GM23338 (cell line): ENCODE measurements around the gene NEXMIF. TPM values are rescaled to one million over a fixed set of nuclear protein-coding genes. Genes with fewer than 3 reads are reported as not detected.

ENCODE experiments used
- ATAC-seq: fragments of 200-7000 bp; cut with Tn5 transposase; 3 replicates; pipeline ENCODE4 v1.9.1; 2020
- DNase-seq: peaks from one replicate; pipeline ENCODE4 v3.0.0-alpha.2; 2015; ENCODE audit warnings: low spot score
- H2AFZ ChIP-seq: fragments of 200-600 bp; sonication (generic); 2 replicates; pipeline ENCODE4 v1.8.0; 2016; ENCODE audit warnings: antibody characterized with exemption, mild to moderate bottlenecking, moderate library complexity
- H3F3A ChIP-seq: fragments of 200-600 bp; sonication (generic); replicated peaks from 2 replicates; pipeline ENCODE4 v1.8.0; 2017; ENCODE audit warnings: antibody characterized with exemption, mixed run types, low read depth
- H3K27ac ChIP-seq: fragments of 200-600 bp; sonication (generic); 2 replicates; pipeline ENCODE4 v1.6.1; 2016; ENCODE audit warnings: low read depth
- H3K27me3 ChIP-seq: fragments of 200-600 bp; sonication (generic); 2 replicates; pipeline ENCODE4 v1.8.0; 2016; ENCODE audit warnings: mild to moderate bottlenecking, mixed run types, moderate library complexity; ENCODE audit not compliant: insufficient read depth
- H3K36me3 ChIP-seq: fragments of 200-600 bp; sonication (generic); 2 replicates; pipeline ENCODE4 v1.8.0; 2016; ENCODE audit warnings: mild to moderate bottlenecking; ENCODE audit not compliant: insufficient read depth
- H3K4me1 ChIP-seq: fragments of 200-600 bp; sonication (generic); 2 replicates; pipeline ENCODE4 v1.8.0; 2016; ENCODE audit warnings: mild to moderate bottlenecking, moderate library complexity; ENCODE audit not compliant: insufficient read depth
- H3K4me2 ChIP-seq: fragments of 200-600 bp; sonication (generic); 2 replicates; pipeline ENCODE4 v1.7.1; 2017; ENCODE audit warnings: mixed run types
- H3K4me3 ChIP-seq: fragments of 200-600 bp; sonication (generic); 2 replicates; pipeline ENCODE4 v1.6.1; 2016; ENCODE audit warnings: mixed run types
- H3K79me2 ChIP-seq: fragments of 200-600 bp; sonication (generic); replicated peaks from 2 replicates; pipeline ENCODE4 v1.8.0; 2017; ENCODE audit warnings: mild to moderate bottlenecking; ENCODE audit not compliant: insufficient read depth
- H3K9me2 ChIP-seq: fragments of 200-600 bp; sonication (generic); 2 replicates; pipeline ENCODE4 v1.8.0; 2017; ENCODE audit not compliant: insufficient read depth
- H4K20me1 ChIP-seq: fragments of 200-600 bp; sonication (generic); replicated peaks from 2 replicates; pipeline ENCODE4 v1.8.0; 2017; ENCODE audit warnings: mild to moderate bottlenecking; ENCODE audit not compliant: insufficient read depth
- H3K27ac Mint-ChIP-seq: 2 replicates; pipeline ENCODE4 v1.8.0; 2020; ENCODE audit warnings: inconsistent platforms, mild to moderate bottlenecking, moderate library complexity, mixed read lengths
- H3K27me3 Mint-ChIP-seq: 3 replicates; pipeline ENCODE4 v1.8.0; 2022; ENCODE audit warnings: low read depth, mild to moderate bottlenecking, moderate library complexity, mixed read lengths, inconsistent platforms; ENCODE audit not compliant: insufficient read depth, poor library complexity
- H3K36me3 Mint-ChIP-seq: 3 replicates; pipeline ENCODE4 v1.8.0; 2021; ENCODE audit warnings: low read depth, mild to moderate bottlenecking, inconsistent platforms, moderate library complexity, mixed read lengths
- H3K4me1 Mint-ChIP-seq: 3 replicates; pipeline ENCODE4 v1.8.0; 2020; ENCODE audit warnings: mild to moderate bottlenecking, inconsistent platforms, mixed read lengths
- H3K4me3 Mint-ChIP-seq: 3 replicates; pipeline ENCODE4 v1.8.0; 2021; ENCODE audit warnings: moderate library complexity, mild to moderate bottlenecking, inconsistent platforms, mixed read lengths
- H3K9me3 Mint-ChIP-seq: 3 replicates; pipeline ENCODE4 v1.8.0; 2020; ENCODE audit warnings: moderate library complexity, mild to moderate bottlenecking, inconsistent platforms, mixed read lengths
- CREB1 ChIP-seq: fragments of 250-450 bp; sonication (Bioruptor Pico); IDR thresholded peaks from 2 replicates; pipeline ENCODE4 v1.5.0; 2020; ENCODE audit warnings: low read depth, mild to moderate bottlenecking, moderate library complexity
- ETS1 ChIP-seq: IDR thresholded peaks from 2 replicates; pipeline ENCODE4 v1.6.1; 2016; ENCODE audit warnings: antibody characterized with exemption
- EZH2phosphoT487 ChIP-seq: fragments of 200-600 bp; sonication (generic); IDR thresholded peaks from one replicate; pipeline ENCODE4 v1.8.1; 2018; ENCODE audit warnings: antibody characterized with exemption; ENCODE audit not compliant: unreplicated experiment
- JUNB ChIP-seq: IDR thresholded peaks from one replicate; pipeline ENCODE4 v1.6.1; 2016; ENCODE audit warnings: antibody characterized with exemption; ENCODE audit not compliant: unreplicated experiment
- NANOG ChIP-seq: IDR thresholded peaks from 2 replicates; pipeline ENCODE4 v1.6.1; 2016; ENCODE audit warnings: antibody characterized with exemption, borderline replicate concordance
- POLR2AphosphoS5 ChIP-seq: IDR thresholded peaks from 2 replicates; pipeline ENCODE4 v1.6.1; 2016; ENCODE audit warnings: antibody characterized with exemption, low read depth
- STAT1 ChIP-seq: IDR thresholded peaks from one replicate; pipeline ENCODE4 v1.6.1; 2016; ENCODE audit warnings: antibody characterized with exemption; ENCODE audit not compliant: unreplicated experiment
- ZNF114 ChIP-seq: fragments of 250-450 bp; sonication (Bioruptor Pico); IDR thresholded peaks from 2 replicates; pipeline ENCODE4 v1.5.0; 2020; ENCODE audit warnings: mild to moderate bottlenecking, moderate library complexity
- ZNF331 ChIP-seq: fragments of 250-450 bp; sonication (Bioruptor Pico); IDR thresholded peaks from 2 replicates; pipeline ENCODE4 v1.5.0; 2020; ENCODE audit warnings: low read depth, mild to moderate bottlenecking, moderate library complexity
- polyA plus RNA-seq: library from polyadenylated mRNA; unstranded; fragments of >200 nt; fragmentation: Nextera tagmentation; extraction: Ambion mirVana; gene quantifications from 2 replicates; pipeline ENCODE4 v1.2.1, GENCODE V29; 2016
- total RNA-seq: library from RNA; depleted of rRNA; stranded (reverse); fragments of >200 nt; shearing (Covaris generic); gene quantifications from 2 replicates; pipeline ENCODE4 v1.2.3, GENCODE V29; 2014
- TF ChIP-seq, protein P1 (sequence below): IDR thresholded peaks from one replicate; pipeline ENCODE4 v1.6.1; 2018; ENCODE audit warnings: antibody characterized with exemption; ENCODE audit not compliant: unreplicated experiment
- TF ChIP-seq, protein P2 (sequence below), 2 experiments: fragments of 200-600 bp in 1 of 2; sonication (generic) in 1 of 2; conservative IDR thresholded peaks; 2 replicates each; pipeline versions ENCODE4 v1.5.1 to v1.6.1; 2016 to 2017; ENCODE audit warnings: antibody characterized with exemption in 2 of 2, low read depth in 2 of 2, mild to moderate bottlenecking in 2 of 2, moderate library complexity in 1 of 2

NEXMIF gene
- total and polyA plus RNA-seq, 2 experiments from 2014 or later, result 0.16 to 0.76 TPM

- H3F3A ChIP-seq, result no peaks in the 10 kb centered on the region
- no peak overlapping the region for H2AFZ ChIP-seq
- H3K27me3 ChIP-seq, result no peaks in the 10 kb centered on the region
- TF ChIP-seq CREB1 (no peak), ZNF114 (CRISPR knock-in tag) (no peak), JUNB (no peak), NANOG (no peak), STAT1 (no peak), EZH2phosphoT487 (no peak), POLR2AphosphoS5 (no peak), ZNF331 (no peak), ETS1 (no peak)
- TF ChIP-seq, protein P1, sequence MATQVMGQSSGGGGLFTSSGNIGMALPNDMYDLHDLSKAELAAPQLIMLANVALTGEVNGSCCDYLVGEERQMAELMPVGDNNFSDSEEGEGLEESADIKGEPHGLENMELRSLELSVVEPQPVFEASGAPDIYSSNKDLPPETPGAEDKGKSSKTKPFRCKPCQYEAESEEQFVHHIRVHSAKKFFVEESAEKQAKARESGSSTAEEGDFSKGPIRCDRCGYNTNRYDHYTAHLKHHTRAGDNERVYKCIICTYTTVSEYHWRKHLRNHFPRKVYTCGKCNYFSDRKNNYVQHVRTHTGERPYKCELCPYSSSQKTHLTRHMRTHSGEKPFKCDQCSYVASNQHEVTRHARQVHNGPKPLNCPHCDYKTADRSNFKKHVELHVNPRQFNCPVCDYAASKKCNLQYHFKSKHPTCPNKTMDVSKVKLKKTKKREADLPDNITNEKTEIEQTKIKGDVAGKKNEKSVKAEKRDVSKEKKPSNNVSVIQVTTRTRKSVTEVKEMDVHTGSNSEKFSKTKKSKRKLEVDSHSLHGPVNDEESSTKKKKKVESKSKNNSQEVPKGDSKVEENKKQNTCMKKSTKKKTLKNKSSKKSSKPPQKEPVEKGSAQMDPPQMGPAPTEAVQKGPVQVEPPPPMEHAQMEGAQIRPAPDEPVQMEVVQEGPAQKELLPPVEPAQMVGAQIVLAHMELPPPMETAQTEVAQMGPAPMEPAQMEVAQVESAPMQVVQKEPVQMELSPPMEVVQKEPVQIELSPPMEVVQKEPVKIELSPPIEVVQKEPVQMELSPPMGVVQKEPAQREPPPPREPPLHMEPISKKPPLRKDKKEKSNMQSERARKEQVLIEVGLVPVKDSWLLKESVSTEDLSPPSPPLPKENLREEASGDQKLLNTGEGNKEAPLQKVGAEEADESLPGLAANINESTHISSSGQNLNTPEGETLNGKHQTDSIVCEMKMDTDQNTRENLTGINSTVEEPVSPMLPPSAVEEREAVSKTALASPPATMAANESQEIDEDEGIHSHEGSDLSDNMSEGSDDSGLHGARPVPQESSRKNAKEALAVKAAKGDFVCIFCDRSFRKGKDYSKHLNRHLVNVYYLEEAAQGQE, result no peak
- TF ChIP-seq, protein P2, sequence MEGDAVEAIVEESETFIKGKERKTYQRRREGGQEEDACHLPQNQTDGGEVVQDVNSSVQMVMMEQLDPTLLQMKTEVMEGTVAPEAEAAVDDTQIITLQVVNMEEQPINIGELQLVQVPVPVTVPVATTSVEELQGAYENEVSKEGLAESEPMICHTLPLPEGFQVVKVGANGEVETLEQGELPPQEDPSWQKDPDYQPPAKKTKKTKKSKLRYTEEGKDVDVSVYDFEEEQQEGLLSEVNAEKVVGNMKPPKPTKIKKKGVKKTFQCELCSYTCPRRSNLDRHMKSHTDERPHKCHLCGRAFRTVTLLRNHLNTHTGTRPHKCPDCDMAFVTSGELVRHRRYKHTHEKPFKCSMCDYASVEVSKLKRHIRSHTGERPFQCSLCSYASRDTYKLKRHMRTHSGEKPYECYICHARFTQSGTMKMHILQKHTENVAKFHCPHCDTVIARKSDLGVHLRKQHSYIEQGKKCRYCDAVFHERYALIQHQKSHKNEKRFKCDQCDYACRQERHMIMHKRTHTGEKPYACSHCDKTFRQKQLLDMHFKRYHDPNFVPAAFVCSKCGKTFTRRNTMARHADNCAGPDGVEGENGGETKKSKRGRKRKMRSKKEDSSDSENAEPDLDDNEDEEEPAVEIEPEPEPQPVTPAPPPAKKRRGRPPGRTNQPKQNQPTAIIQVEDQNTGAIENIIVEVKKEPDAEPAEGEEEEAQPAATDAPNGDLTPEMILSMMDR (conservative IDR thresholded peaks at IDR 0.05; ENCODE audit: low read depth in 2 of 2), result no peak
- Mint-ChIP-seq H3K27me3 (peaks cover 1% of the 10 kb centered on the region), H3K4me1 (no peaks in the 10 kb centered on the region; the same call in 2 of the 3 replicates), H3K27ac (no peak overlapping the region), H3K36me3 (peaks cover 4% of the 10 kb centered on the region; the same call in 1 of the 3 replicates), H3K4me3 (no peak overlapping the region), H3K9me3 (peaks cover 5% of the 10 kb centered on the region)
- no peak for DNase-seq
- H3K9me2 ChIP-seq, result no peaks in the 10 kb centered on the region
- ATAC-seq, result no peak
- no peaks in the 10 kb centered on the region for H3K79me2 ChIP-seq
- H3K4me1 ChIP-seq, result no peaks in the 10 kb centered on the region
- no peaks in the 10 kb centered on the region for H3K36me3 ChIP-seq
- no peaks in the 10 kb centered on the region for H4K20me1 ChIP-seq
- no peak overlapping the region for H3K4me2 ChIP-seq
- H3K27ac ChIP-seq, result no peak overlapping the region
- no peak overlapping the region for H3K4me3 ChIP-seq
Measured at GRCh38 chrX:74797338-74797887, 127.8 kb downstream of the NEXMIF start.
